HepG2 (cell line): Measurements from ENCODE around the gene PHLDB1. TPM values are rescaled to one million over a fixed set of nuclear protein-coding genes. Genes with fewer than 3 reads are reported as not detected.
A peak's percentile ranks its signal among the peaks of the same experiment; 100 is the strongest.

Source experiments
- ADNP ChIP-seq: sonication (generic); formaldehyde crosslinking; IDR thresholded peaks from 2 replicates; pipeline ENCODE4 v1.4.0; 2020; ENCODE audit warnings: missing genetic modification reagents
- GABPA ChIP-seq, 2 experiments: IDR thresholded peaks; 2 replicates each; pipeline ENCODE4 v1.6.1; 2011 to 2016; ENCODE audit warnings: low read depth in 2 of 2, low read length in 1 of 2, missing biosample characterization in 1 of 2, missing genetic modification characterization in 1 of 2
- GFI1 ChIP-seq: sonication (generic); formaldehyde crosslinking; IDR thresholded peaks from 2 replicates; pipeline ENCODE4 v1.5.0; 2020; ENCODE audit warnings: missing genetic modification reagents, mild to moderate bottlenecking, borderline replicate concordance
- GZF1 ChIP-seq: sonication (generic); formaldehyde crosslinking; IDR thresholded peaks from 2 replicates; pipeline ENCODE4 v1.5.1; 2020; ENCODE audit warnings: mild to moderate bottlenecking, missing genetic modification reagents
- KMT2A ChIP-seq: sonication (generic); formaldehyde crosslinking; IDR thresholded peaks from 2 replicates; pipeline ENCODE4 v1.4.0; 2020; ENCODE audit warnings: missing genetic modification reagents
- NONO ChIP-seq, 2 experiments: fragments of 450-650 bp in 1 of 2; sonication (generic) in 1 of 2; formaldehyde crosslinking in 1 of 2; IDR thresholded peaks in 1 of 2; conservative IDR thresholded peaks in 1 of 2; 2 replicates each; pipeline versions ENCODE4 v1.6.1 to v1.8.0; 2017 to 2022; ENCODE audit warnings: mild to moderate bottlenecking in 1 of 2, missing genetic modification reagents in 1 of 2, moderate library complexity in 1 of 2
- NR3C1 ChIP-seq: sonication (generic); formaldehyde crosslinking; IDR thresholded peaks from 2 replicates; pipeline ENCODE4 v1.4.0; 2020; ENCODE audit warnings: missing genetic modification reagents
- POLR2AphosphoS2 ChIP-seq: IDR thresholded peaks from 2 replicates; pipeline ENCODE4 v1.6.1; 2011; ENCODE audit warnings: low read depth, low read length, improper control_type of control experiment
- REXO4 ChIP-seq: sonication (generic); formaldehyde crosslinking; IDR thresholded peaks from 2 replicates; pipeline ENCODE4 v1.8.0; 2022; ENCODE audit warnings: missing genetic modification reagents, mild to moderate bottlenecking, borderline replicate concordance
- SAP130 ChIP-seq: IDR thresholded peaks from 2 replicates; pipeline ENCODE4 v1.6.1; 2016; ENCODE audit warnings: low read depth
- SCMH1 ChIP-seq: sonication (generic); formaldehyde crosslinking; IDR thresholded peaks from 2 replicates; pipeline ENCODE4 v1.9.0; 2021; ENCODE audit warnings: missing genetic modification reagents, mild to moderate bottlenecking, borderline replicate concordance
- SMARCE1 ChIP-seq: fragments of 450-650 bp; IDR thresholded peaks from 2 replicates; pipeline ENCODE4 v1.6.1; 2017; ENCODE audit warnings: borderline replicate concordance
- SP5 ChIP-seq: IDR thresholded peaks from 2 replicates; pipeline ENCODE4 v1.6.1; 2016; ENCODE audit warnings: low read depth, borderline replicate concordance
- SRSF4 ChIP-seq: fragments of 200-400 bp; formaldehyde crosslinking; IDR thresholded peaks from one replicate; pipeline ENCODE4 v1.6.1; 2018; ENCODE audit warnings: mild to moderate bottlenecking, low read depth, low read length, moderate library complexity; ENCODE audit not compliant: poor library complexity, severe bottlenecking
- STAT5B ChIP-seq: sonication (generic); formaldehyde crosslinking; IDR thresholded peaks from 2 replicates; pipeline ENCODE4 v1.4.0; 2020; ENCODE audit warnings: missing genetic modification reagents
- ZC3H13 ChIP-seq: sonication (generic); formaldehyde crosslinking; IDR thresholded peaks from 2 replicates; pipeline ENCODE4 v1.8.1; 2023; ENCODE audit warnings: mild to moderate bottlenecking, missing genetic modification reagents, moderate library complexity
- ZFP62 ChIP-seq: sonication (generic); formaldehyde crosslinking; IDR thresholded peaks from 2 replicates; pipeline ENCODE4 v1.4.0; 2020; ENCODE audit warnings: missing genetic modification reagents
- ZNF367 ChIP-seq: sonication (generic); formaldehyde crosslinking; IDR thresholded peaks from 2 replicates; pipeline ENCODE4 v1.4.0; 2020; ENCODE audit warnings: missing genetic modification reagents, borderline replicate concordance
- ZNF674 ChIP-seq: sonication (generic); formaldehyde crosslinking; IDR thresholded peaks from 2 replicates; pipeline ENCODE4 v1.5.0; 2020; ENCODE audit warnings: low read depth, mild to moderate bottlenecking, missing genetic modification reagents
- ZSCAN20 ChIP-seq: sonication (generic); formaldehyde crosslinking; IDR thresholded peaks from 2 replicates; pipeline ENCODE4 v1.4.0; 2020; ENCODE audit warnings: missing genetic modification reagents, mild to moderate bottlenecking, borderline replicate concordance
- polyA plus RNA-seq, 8 experiments: library from polyadenylated mRNA; depleted of rRNA in 3 of 8; stranded (reverse) in 7 of 8; unstranded in 1 of 8; fragments of >200 nt; fragmentation: Illumina TruSeq in 4 of 8; extraction: Trizol in 4 of 8; gene quantifications; 2 replicates each; pipeline versions ENCODE4 v1.2.1 to v1.2.3, GENCODE V29; 2011 to 2016; ENCODE audit warnings: low read depth in 4 of 8, missing spikeins in 1 of 8, mixed read lengths in 1 of 8; ENCODE audit not compliant: insufficient read depth in 1 of 8
- total RNA-seq, 5 experiments: library from RNA; depleted of rRNA; stranded (reverse); fragments of >200 nt; fragmentation: Illumina TruSeq; extraction: Trizol; gene quantifications; 2 replicates each; pipeline ENCODE4 v1.2.3, GENCODE V29; 2016; ENCODE audit warnings: low read depth in 1 of 5
- TF ChIP-seq, protein P1 (sequence below): sonication (generic); formaldehyde crosslinking; IDR thresholded peaks from 2 replicates; pipeline ENCODE4 v1.5.1; 2020; ENCODE audit warnings: missing genetic modification reagents, mild to moderate bottlenecking, borderline replicate concordance
- TF ChIP-seq, protein P2 (sequence below): sonication (generic); formaldehyde crosslinking; IDR thresholded peaks from 2 replicates; pipeline ENCODE4 v1.8.1; 2023; ENCODE audit warnings: mild to moderate bottlenecking, missing genetic modification reagents
- TF ChIP-seq, protein P3 (sequence below): sonication (generic); formaldehyde crosslinking; IDR thresholded peaks from 2 replicates; pipeline ENCODE4 v1.4.0; 2020; ENCODE audit warnings: missing genetic modification reagents

The PHLDB1 gene
- total and polyA plus RNA-seq, 2 of the 13 experiments (the other 11 are each of a cell fraction or from before 2014, with no cell fraction given), result 13.8 to 14.2 TPM

DNA sequence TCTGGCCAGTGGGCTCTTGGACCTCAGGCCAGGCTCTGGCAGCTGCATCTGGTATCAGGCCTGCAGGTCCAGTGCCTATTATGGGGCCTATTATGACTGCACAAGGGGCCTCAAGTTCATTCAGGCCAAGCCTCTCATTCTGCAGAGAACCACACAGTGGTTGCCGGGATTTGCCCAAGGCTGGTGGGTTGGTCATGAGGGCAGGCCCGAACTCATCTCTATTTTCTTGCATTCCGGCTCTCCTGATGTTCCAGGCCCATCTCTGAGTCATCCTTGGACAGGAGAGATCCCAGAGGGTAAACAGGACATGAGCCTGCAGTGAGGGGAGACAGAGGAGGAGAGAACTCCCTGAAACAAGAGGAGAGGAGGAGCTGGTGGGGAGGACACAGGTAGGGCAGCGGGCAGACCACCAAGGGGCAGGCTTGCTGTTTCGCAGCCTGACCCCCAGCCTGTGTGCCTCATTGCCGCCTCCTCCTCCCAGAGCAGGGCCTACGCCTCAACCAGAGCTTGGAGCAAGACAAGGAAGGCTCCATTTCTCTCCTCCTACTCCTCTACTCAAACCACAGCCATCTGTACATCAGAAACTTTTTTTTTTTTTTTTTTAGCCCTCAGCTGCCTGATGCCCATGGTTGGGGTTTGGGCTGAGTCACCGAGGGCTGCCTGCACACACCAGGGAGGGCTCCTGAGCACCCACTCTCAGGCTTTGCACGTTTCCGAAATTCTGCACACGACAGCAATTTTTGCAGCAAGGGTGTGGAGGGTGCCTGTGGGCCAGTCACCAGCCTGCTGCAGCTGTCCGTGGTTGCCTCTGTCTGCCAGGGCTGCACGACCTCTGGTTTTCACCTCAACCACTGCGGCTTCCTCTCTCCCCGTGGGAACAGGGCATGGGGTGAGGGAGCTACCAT is 84.8 kb downstream of the PHLDB1 start (continued):
- TF ChIP-seq KMT2A (CRISPR knock-in tag), result no peak
- no peak for TF ChIP-seq SRSF4
- TF ChIP-seq REXO4 (CRISPR knock-in tag), result no peak
- no peak for TF ChIP-seq SCMH1 (CRISPR knock-in tag)
- TF ChIP-seq ZNF674, result no peak
- TF ChIP-seq SAP130 (CRISPR knock-in tag), result 0 out of 2 replicates have a peak, but pooled peaks have one; percentile 23
- TF ChIP-seq ZFP62 (CRISPR knock-in tag), result no peak
- no peak for TF ChIP-seq ZSCAN20 (CRISPR knock-in tag)
- no peak for TF ChIP-seq NR3C1 (CRISPR knock-in tag)
- no peak for TF ChIP-seq NONO (IDR thresholded peaks at IDR 0.05)
- no peak for TF ChIP-seq NONO (CRISPR knock-in tag; conservative IDR thresholded peaks at IDR 0.05)
- no peak for TF ChIP-seq GFI1 (CRISPR knock-in tag)
- TF ChIP-seq, protein P1, sequence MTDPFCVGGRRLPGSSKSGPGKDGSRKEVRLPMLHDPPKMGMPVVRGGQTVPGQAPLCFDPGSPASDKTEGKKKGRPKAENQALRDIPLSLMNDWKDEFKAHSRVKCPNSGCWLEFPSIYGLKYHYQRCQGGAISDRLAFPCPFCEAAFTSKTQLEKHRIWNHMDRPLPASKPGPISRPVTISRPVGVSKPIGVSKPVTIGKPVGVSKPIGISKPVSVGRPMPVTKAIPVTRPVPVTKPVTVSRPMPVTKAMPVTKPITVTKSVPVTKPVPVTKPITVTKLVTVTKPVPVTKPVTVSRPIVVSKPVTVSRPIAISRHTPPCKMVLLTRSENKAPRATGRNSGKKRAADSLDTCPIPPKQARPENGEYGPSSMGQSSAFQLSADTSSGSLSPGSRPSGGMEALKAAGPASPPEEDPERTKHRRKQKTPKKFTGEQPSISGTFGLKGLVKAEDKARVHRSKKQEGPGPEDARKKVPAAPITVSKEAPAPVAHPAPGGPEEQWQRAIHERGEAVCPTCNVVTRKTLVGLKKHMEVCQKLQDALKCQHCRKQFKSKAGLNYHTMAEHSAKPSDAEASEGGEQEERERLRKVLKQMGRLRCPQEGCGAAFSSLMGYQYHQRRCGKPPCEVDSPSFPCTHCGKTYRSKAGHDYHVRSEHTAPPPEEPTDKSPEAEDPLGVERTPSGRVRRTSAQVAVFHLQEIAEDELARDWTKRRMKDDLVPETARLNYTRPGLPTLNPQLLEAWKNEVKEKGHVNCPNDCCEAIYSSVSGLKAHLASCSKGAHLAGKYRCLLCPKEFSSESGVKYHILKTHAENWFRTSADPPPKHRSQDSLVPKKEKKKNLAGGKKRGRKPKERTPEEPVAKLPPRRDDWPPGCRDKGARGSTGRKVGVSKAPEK (CRISPR knock-in tag), result no peak
- TF ChIP-seq SP5 (CRISPR knock-in tag), result no peak
- TF ChIP-seq SMARCE1, result no peak
- TF ChIP-seq ZNF367 (CRISPR knock-in tag), result no peak
- TF ChIP-seq ADNP (CRISPR knock-in tag), result no peak
- TF ChIP-seq, protein P2, sequence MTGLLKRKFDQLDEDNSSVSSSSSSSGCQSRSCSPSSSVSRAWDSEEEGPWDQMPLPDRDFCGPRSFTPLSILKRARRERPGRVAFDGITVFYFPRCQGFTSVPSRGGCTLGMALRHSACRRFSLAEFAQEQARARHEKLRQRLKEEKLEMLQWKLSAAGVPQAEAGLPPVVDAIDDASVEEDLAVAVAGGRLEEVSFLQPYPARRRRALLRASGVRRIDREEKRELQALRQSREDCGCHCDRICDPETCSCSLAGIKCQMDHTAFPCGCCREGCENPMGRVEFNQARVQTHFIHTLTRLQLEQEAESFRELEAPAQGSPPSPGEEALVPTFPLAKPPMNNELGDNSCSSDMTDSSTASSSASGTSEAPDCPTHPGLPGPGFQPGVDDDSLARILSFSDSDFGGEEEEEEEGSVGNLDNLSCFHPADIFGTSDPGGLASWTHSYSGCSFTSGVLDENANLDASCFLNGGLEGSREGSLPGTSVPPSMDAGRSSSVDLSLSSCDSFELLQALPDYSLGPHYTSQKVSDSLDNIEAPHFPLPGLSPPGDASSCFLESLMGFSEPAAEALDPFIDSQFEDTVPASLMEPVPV, result no peak
- TF ChIP-seq, protein P3, sequence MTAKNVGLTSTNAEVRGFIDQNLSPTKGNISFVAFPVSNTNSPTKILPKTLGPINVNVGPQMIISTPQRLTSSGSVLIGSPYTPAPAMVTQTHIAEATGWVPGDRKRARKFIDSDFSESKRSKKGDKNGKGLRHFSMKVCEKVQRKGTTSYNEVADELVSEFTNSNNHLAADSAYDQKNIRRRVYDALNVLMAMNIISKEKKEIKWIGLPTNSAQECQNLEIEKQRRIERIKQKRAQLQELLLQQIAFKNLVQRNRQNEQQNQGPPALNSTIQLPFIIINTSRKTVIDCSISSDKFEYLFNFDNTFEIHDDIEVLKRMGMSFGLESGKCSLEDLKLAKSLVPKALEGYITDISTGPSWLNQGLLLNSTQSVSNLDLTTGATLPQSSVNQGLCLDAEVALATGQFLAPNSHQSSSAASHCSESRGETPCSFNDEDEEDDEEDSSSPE (CRISPR knock-in tag), result no peak
- no peak for TF ChIP-seq POLR2AphosphoS2
- TF ChIP-seq ZC3H13 (CRISPR knock-in tag), result no peak
- TF ChIP-seq GABPA (IDR thresholded peaks at IDR 0.05; ENCODE audit: low read depth, low read length), result no peak
- no peak for TF ChIP-seq GABPA (CRISPR knock-in tag; IDR thresholded peaks at IDR 0.05; ENCODE audit: low read depth)
- no peak for TF ChIP-seq STAT5B (CRISPR knock-in tag)
- TF ChIP-seq GZF1, result no peak
